ENCODE results near the gene PTPRN2. TPM values are rescaled to one million over a fixed set of nuclear protein-coding genes. Genes with fewer than 3 reads are reported as not detected.

The PTPRN2 gene
- total RNA-seq, 1 experiment from 2014 or later = 0.11 TPM

GRCh38 chr7:158614700-158615099 is 27.1 kb upstream of the PTPRN2 start:
- Histone ChIP-seq H3K27me3 (replicated peaks; ENCODE audit: insufficient read depth, low read depth, low read length, poor library complexity) (no peaks in the 10 kb centered on the region), H3K9me3 (ENCODE audit: low read depth, low read length, poor library complexity, severe bottlenecking) (no peaks in the 10 kb centered on the region), H3K4me1 (ENCODE audit: insufficient read depth, low read length, poor library complexity, severe bottlenecking) (peaks cover 4% of the 10 kb centered on the region), H3K36me3 (ENCODE audit: insufficient read depth, low read length, poor library complexity, severe bottlenecking) (peaks cover 2% of the 10 kb centered on the region), H3K4me3 (ENCODE audit: low read depth, low read length, poor library complexity, severe bottlenecking) (no peak overlapping the region), H3K27ac (ENCODE audit: low read depth, low read length, poor library complexity, severe bottlenecking) (no peak overlapping the region)
- TF ChIP-seq EZH2 (IDR thresholded peaks at IDR 0.05; ENCODE audit: borderline replicate concordance, low read depth, low read length, poor library complexity, severe bottlenecking) (no peak), CTCF (conservative IDR thresholded peaks at IDR 0.05; ENCODE audit: low read depth, low read length) (no peak)
- no TSS peak for BruUV-seq (replicated peaks)
- intact Hi-C loops (cut with micrococcal nuclease; ENCODE audit: unreplicated experiment) = no loop called here
- DNase-seq (ENCODE audit: low spot score) = no peak
- ChIA-PET POLR2A (ENCODE audit: low non-redundant PET) (no interaction called here), CTCF (no interaction called here)

GRCh38 chr7:158613481-158613880 is 25.9 kb upstream of the PTPRN2 start:
- CTCF ChIA-PET = no interaction called here
- no peak for TF ChIP-seq CTCF (conservative IDR thresholded peaks at IDR 0.05; ENCODE audit: low read depth, low read length)
- no peak for TF ChIP-seq EZH2 (IDR thresholded peaks at IDR 0.05; ENCODE audit: borderline replicate concordance, low read depth, low read length, poor library complexity, severe bottlenecking)
- H3K27me3 ChIP-seq (replicated peaks; ENCODE audit: insufficient read depth, low read depth, low read length, poor library complexity) = no peaks in the 10 kb centered on the region
- no peaks in the 10 kb centered on the region for H3K36me3 ChIP-seq (ENCODE audit: insufficient read depth, low read length, poor library complexity, severe bottlenecking)
- no peaks in the 10 kb centered on the region for H3K9me3 ChIP-seq (ENCODE audit: low read depth, low read length, poor library complexity, severe bottlenecking)
- DNase-seq (ENCODE audit: low spot score) = peak; percentile 78
- POLR2A ChIA-PET (ENCODE audit: low non-redundant PET) = no interaction called here
- intact Hi-C loops (cut with micrococcal nuclease; ENCODE audit: unreplicated experiment) = no loop called here
- H3K4me3 ChIP-seq (ENCODE audit: low read depth, low read length, poor library complexity, severe bottlenecking) = no peak overlapping the region
- no peak overlapping the region for H3K27ac ChIP-seq (ENCODE audit: low read depth, low read length, poor library complexity, severe bottlenecking)
- peaks cover 4% of the 10 kb centered on the region for H3K4me1 ChIP-seq (ENCODE audit: insufficient read depth, low read length, poor library complexity, severe bottlenecking)
- BruUV-seq (replicated peaks) = no TSS peak

GRCh38 chr7:158612546-158612945 is 24.9 kb upstream of the PTPRN2 start:
- Histone ChIP-seq H3K36me3 (ENCODE audit: insufficient read depth, low read length, poor library complexity, severe bottlenecking) (no peaks in the 10 kb centered on the region), H3K27me3 (replicated peaks; ENCODE audit: insufficient read depth, low read depth, low read length, poor library complexity) (no peaks in the 10 kb centered on the region), H3K4me3 (ENCODE audit: low read depth, low read length, poor library complexity, severe bottlenecking) (no peak overlapping the region), H3K27ac (ENCODE audit: low read depth, low read length, poor library complexity, severe bottlenecking) (no peak overlapping the region), H3K4me1 (ENCODE audit: insufficient read depth, low read length, poor library complexity, severe bottlenecking) (peaks cover 4% of the 10 kb centered on the region), H3K9me3 (ENCODE audit: low read depth, low read length, poor library complexity, severe bottlenecking) (no peaks in the 10 kb centered on the region)
- TF ChIP-seq EZH2 (IDR thresholded peaks at IDR 0.05; ENCODE audit: borderline replicate concordance, low read depth, low read length, poor library complexity, severe bottlenecking) = no peak
- TF ChIP-seq CTCF (conservative IDR thresholded peaks at IDR 0.05; ENCODE audit: low read depth, low read length) = no peak
- BruUV-seq (replicated peaks) = no TSS peak
- no peak for DNase-seq (ENCODE audit: low spot score)
- intact Hi-C loops (cut with micrococcal nuclease; ENCODE audit: unreplicated experiment) = no loop called here
- POLR2A ChIA-PET (ENCODE audit: low non-redundant PET) = no interaction called here
- CTCF ChIA-PET = no interaction called here

All from A673 (cell line).